M059J (cell line): ENCODE data around the gene NEURL1B. TPM values are rescaled to one million over a fixed set of nuclear protein-coding genes. Genes with fewer than 3 reads are reported as not detected.

Source experiments
- DNase-seq: peaks from one replicate; pipeline ENCODE4 v3.0.0-alpha.2; 2012; ENCODE audit warnings: low read depth
- total RNA-seq: library from RNA; depleted of rRNA; stranded (reverse); fragments of >200 nt; shearing (Covaris generic); gene quantifications from 2 replicates; pipeline ENCODE4 v1.2.3, GENCODE V29; 2014

The NEURL1B gene
- total RNA-seq, 1 experiment from 2014 or later, result 5.8 TPM

- DNase-seq, result no peak
These were observed 30.4 kb upstream of the NEURL1B start for GRCh38 chr5:172610643-172611042.

GRCh38 chr5:172611913-172612312 lies 29.1 kb upstream of the NEURL1B start:
- no peak for DNase-seq

GRCh38 chr5:172612771-172613170 lies 28.3 kb upstream of the NEURL1B start:
- DNase-seq, result no peak

- DNase-seq, result no peak
These were observed 24.9 kb upstream of the NEURL1B start for GRCh38 chr5:172616136-172616535.

DNA sequence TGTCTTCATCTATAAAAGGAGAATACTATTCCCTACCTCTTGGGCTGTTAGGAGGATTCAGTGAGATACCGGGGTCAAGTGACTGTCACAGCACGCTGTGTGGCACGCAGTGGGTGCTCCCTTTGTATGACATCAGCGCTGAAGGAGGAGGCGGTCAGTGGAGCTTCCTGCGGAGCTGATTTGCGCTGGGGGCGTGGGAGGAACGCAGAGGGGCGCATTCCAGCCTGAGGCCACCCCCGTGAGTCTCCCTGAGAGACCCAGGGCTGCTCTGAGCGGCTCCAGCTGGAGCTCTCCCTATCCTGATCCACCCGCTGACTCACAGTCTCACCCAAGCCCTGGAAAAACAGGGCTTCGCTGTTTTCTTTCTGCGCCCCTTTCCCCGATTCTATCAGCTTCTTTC lies 24.3 kb upstream of the NEURL1B start:
- no peak for DNase-seq

- DNase-seq, result no peak
These were observed 23.2 kb upstream of the NEURL1B start for GRCh38 chr5:172617817-172618216.

- no peak for DNase-seq
These were observed 22.3 kb upstream of the NEURL1B start for GRCh38 chr5:172618574-172619365.

DNA sequence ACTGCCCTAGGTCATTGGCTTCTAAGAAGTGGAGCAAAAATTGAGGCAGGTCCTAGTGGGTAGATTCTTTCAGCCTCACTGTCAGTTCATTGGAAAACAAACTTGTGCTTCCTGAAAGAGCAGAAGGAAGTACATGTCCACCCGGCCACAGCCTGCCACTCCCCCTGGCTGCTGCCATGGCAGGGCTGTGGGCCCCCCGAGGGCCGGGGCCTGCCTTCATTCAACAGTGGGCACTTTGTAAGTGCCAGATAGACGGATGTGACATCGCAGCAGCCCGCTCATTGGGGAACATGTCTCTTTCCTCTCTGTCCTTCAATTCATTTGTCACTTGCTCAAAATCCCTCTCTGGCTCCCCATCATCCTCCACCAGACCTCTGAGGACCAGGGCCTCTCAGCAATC lies 20.6 kb upstream of the NEURL1B start:
- DNase-seq, result no peak

DNA sequence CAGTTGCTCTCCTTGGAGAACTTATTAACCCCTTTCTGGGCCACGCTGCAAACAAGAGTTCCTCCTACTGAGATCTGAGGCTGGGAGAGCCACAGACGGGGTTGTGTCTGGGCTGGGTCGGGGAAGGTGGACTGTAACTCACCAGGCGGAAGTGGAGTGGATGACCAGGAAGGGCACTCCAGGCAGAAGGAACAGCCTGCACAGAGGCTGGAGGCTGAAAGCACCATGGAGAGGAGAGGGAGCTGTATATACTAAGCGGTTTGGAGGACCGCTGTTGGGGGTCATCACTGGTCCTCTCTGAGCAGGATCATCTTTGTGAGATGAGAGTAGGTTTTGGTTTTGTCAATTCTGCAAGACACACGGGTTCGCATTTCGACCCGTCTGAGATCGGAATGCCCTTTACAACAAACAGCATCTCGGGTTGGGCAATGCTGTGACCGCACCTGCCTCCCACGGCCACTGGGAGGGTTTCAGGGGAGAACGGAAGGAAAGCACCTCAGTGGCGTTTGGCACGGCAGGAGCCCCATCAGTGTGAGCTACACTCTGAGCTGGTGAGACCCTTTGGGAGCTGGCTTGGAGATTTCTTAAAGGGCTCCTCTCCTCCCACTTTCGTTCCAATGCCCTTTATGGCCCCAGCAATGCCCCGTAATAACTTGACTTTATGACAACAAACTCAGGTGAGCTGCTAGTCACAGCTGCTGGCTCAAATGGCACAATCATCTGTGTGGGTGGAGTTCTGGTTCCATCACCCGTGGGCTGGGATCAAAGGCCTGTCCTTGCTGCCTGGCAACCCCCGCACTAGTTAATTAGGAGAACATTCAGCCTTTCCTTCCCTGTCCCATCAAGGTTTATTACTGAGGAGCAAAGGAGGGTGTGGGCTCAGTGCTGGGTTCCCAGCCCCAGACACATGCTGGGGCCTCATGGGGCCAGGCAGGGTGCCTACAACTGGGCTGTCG lies 18.7 kb upstream of the NEURL1B start:
- DNase-seq, result no peak

DNA sequence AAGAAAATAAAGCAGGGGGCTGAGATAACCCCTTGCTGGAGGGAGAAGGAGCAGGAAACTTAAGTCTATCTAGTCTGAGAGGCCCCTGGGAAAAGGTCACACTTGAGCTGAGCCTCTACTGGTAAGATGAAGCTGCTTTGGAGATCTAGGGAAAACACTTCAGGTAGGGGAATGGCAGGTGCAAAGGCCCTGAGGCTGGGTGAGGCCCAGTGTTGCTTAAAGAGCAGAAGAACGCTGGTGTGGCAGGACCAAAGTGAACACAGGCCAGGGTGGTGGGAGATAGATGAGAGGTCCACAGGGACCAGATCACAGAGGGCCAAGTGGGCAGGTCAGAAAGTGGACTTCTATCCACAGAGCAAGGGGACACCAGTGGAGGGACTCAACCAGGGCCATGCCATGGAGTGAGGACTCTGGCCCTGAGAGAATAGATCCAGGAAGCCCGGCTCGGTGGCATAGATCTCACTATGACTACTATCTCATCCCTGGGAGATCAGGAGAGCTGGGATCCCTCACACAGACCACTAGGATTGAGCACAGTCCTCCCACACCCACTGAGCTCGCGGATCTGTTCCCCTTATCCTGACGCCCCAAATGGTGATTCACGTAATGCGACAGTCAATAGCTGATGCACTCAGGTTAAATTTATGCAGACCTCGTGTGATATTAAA lies 17.6 kb upstream of the NEURL1B start:
- no peak for DNase-seq

DNA sequence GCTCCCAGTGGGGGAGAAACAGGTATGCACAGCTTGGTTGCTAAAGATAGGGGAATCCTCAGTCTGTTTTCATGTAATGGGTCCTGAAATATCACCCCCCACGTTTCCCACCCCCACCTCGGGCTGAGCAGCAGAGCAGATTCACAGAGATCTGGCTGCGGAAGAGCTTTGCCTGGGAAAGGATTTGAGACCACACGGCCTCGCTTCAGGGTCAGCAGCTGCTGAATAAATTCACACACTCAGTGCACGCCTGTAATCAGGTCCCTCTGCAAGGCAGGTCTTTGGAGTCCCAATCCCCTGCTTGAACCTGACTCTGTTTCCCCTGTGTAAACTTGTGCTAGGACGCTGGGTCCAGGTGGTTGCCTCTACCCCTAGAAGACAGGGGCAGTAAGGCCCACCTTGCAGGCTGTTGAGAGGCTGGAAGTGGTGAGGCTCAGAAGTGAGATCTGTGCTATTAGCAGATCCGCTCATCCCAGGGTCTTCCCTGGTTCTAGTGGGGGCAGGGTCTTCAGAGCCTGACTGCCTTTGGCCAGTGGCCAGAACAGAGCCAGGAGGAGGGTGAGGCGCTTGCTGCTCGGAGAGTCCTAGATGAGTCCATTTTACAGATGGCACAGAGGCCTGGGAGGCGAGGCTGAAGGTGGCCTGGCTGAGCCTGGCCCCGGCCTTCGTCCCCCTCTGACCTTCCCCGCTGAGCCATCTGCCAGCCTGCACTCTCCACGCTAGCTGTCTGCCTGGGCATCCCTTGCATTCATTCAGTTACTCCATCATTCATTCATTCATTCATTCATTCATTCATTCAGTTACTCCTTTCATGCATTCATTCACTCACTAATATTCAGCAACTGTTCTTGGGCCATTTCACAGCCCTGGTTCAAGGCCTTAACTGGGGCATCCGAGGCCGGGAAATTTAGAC lies 16.7 kb upstream of the NEURL1B start:
- no peak for DNase-seq

GRCh38 chr5:172624996-172625964 lies 15.8 kb upstream of the NEURL1B start:
- DNase-seq, result no peak

DNA sequence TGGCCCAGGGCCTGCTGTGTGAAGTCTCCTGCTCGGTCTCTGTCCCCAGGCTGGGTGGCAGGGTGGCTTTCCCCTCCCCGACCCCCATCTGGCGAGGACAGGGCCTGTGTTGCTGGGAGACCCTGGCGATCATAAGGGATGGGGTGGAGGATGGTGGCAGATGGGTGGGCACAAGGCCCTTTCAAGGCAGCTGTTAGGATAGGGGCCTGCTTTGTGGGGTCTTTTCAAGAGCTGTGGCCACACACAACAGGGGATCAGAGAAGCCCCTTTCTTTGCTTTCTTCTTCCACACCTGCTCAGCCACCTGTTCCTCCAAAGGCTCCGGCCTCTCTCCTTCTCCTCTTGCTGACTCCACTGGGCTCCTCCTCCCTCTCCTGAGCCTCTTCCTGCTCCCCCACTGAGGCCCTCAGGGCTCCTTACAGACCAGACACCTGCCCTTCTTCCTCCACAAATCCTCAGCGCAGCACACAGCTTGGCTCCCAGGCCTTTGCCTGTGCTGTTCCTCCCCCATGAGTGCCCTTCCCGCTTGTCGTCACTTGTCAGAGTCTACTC lies 15.0 kb upstream of the NEURL1B start:
- no peak for DNase-seq

GRCh38 chr5:172630082-172630481 lies 11.0 kb upstream of the NEURL1B start:
- DNase-seq, result no peak

- no peak for DNase-seq
These were observed 10.6 kb upstream of the NEURL1B start for GRCh38 chr5:172630482-172630881.

GRCh38 chr5:172630986-172631385 lies 10.1 kb upstream of the NEURL1B start:
- DNase-seq, result no peak

DNA sequence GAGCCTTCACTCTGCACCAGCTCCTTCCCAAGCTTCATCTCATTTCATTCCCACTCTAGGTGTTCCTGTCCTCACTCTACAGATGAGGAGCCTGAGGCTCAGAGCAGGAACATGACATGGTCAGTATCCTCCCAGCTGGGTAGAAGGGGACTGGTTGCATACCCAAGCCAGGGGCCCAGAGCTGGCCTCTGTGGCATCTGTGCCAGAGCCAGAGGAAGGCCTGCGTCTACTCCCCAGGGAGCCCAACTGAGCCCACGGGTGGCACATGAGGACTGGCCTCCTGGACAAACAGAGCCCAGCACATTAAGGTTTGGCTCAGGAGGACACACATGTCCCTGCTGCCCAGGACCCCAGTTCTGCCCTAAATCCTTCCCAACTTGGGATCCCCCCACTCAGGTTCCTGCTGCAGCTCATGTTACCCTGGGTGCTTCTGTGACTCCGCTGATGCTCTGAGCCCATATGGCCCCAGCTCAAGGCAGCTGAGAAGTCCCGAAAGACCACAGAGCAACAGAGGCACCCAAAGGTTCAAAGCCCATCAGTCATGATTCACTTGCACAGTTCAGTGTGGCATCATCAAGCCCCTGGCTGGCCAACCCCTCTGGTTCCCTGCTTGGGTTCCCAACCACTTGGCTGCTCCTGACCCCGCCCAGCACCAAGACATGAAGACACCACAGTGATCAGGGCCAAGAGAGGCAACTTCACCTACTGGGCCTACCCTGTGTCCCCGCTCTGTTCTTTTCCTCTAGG lies 8.5 kb upstream of the NEURL1B start:
- no peak for DNase-seq

- DNase-seq, result no peak
These were observed 7.6 kb upstream of the NEURL1B start for GRCh38 chr5:172633403-172633970.
